ENCODE measurements around the gene SEMA3D.

The SEMA3D gene

DNA sequence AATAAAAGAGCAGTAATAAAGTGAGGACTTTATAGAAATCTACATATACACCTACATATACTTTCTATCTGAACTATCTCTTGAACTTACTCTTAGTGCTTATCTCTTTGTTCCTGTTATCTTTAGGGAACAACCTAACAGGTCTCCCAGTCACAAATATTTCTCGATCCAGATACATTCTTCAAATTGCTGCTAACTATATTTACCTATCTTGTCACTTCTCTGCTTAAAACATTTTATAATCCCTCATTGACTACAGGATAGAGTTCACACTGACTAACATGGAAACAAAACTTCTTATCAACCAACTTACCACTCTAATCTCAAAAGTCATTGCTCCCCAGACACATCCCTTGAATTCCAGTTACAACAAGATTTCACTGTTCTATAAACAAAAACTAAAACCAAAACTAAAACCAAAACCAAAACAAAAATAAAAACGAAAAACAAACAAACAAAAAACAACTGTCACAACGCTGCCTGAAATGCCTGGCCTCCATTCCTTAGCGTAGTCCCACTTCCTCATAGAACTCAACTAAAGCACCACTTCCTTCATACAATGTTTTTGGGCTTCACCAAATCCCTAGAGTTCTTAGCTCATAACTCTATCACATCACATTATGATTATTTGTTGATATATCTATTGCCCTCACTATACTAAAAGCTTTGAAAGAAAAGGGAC, 134.7 kb downstream of the SEMA3D start:
- in situ Hi-C loops (cut with MboI; ENCODE audit: low sequenced_read_pairs, unreplicated experiment), result no loop called here
- DNase-seq (ENCODE audit: low spot score), result no peak
- TF ChIP-seq, protein P1, sequence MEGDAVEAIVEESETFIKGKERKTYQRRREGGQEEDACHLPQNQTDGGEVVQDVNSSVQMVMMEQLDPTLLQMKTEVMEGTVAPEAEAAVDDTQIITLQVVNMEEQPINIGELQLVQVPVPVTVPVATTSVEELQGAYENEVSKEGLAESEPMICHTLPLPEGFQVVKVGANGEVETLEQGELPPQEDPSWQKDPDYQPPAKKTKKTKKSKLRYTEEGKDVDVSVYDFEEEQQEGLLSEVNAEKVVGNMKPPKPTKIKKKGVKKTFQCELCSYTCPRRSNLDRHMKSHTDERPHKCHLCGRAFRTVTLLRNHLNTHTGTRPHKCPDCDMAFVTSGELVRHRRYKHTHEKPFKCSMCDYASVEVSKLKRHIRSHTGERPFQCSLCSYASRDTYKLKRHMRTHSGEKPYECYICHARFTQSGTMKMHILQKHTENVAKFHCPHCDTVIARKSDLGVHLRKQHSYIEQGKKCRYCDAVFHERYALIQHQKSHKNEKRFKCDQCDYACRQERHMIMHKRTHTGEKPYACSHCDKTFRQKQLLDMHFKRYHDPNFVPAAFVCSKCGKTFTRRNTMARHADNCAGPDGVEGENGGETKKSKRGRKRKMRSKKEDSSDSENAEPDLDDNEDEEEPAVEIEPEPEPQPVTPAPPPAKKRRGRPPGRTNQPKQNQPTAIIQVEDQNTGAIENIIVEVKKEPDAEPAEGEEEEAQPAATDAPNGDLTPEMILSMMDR (IDR thresholded peaks at IDR 0.05; ENCODE audit: borderline replicate concordance, control extremely low read depth, extremely low read depth, insufficient read depth, missing control alignments), result no peak

DNA sequence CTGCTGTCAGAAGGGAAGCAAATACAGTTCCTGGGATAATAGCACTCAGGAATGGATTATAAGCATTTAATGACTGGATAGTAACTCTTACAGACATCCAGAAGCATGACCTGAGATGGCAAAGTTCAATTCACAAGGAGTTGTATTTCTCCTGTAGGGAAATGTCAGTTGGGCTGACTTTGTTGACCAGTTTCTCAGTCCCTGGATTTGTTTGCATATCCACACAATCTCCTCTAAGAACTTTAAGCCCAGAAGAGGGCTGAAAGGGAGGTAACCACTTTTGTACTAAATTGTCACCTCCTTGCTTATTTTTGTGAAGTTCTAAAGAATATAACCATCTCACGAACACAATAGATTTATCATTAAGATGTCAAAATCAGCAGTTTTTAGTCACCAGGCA, 140.3 kb downstream of the SEMA3D start:
- in situ Hi-C loops (cut with MboI; ENCODE audit: low sequenced_read_pairs, unreplicated experiment), result loop anchor here (25.0 kb wide), 2 partner anchors 516 to 691 kb away; no protein-coding TSS in a partner anchor
- DNase-seq (ENCODE audit: low spot score), result no peak
- TF ChIP-seq, protein P1 (IDR thresholded peaks at IDR 0.05; ENCODE audit: borderline replicate concordance, control extremely low read depth, extremely low read depth, insufficient read depth, missing control alignments), result no peak

GRCh38 chr7:85041605-85042216, 145.1 kb downstream of the SEMA3D start:
- no peak for DNase-seq (ENCODE audit: low spot score)
- in situ Hi-C loops (cut with MboI; ENCODE audit: low sequenced_read_pairs, unreplicated experiment), result loop anchor here (25.0 kb wide), 2 partner anchors 521 to 696 kb away; no protein-coding TSS in a partner anchor
- TF ChIP-seq, protein P1 (IDR thresholded peaks at IDR 0.05; ENCODE audit: borderline replicate concordance, control extremely low read depth, extremely low read depth, insufficient read depth, missing control alignments), result peak; percentile 61

DNA sequence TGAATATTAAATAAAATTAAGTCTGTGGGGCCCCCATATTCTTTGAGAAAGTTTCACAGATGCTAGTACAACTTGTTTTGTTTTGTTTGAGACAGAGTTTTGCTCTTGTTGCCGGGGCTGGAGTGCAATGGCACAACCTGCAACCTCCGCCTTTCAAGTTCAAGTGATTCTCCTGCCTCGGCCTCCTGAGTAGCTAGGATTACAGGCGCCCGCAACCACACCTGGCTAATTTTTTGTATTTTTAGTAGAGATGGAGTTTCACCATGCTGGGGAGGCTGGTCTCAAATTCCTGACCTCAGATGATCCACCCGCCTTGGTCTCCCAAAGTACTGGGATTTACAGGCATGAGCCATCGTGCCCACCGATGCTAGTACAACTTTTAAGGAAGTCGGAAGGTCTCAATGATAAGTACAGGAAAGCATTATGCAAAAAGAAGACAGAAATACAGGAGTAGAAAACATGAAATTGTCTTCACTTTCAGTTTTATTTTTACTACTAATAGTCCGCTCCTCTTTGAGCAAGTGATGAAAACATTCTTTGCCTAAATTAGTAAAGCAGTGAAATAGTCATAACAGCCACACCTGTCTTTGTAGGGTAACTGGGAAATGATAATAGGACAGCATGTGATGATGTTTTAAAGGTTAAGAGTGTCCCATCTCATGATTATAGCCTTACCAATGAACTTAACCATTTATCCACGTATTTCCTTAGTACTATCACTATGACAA, 147.5 kb downstream of the SEMA3D start:
- TF ChIP-seq, protein P1 (IDR thresholded peaks at IDR 0.05; ENCODE audit: borderline replicate concordance, control extremely low read depth, extremely low read depth, insufficient read depth, missing control alignments), result no peak
- in situ Hi-C loops (cut with MboI; ENCODE audit: low sequenced_read_pairs, unreplicated experiment), result loop anchor here (25.0 kb wide), 2 partner anchors 523 to 698 kb away; no protein-coding TSS in a partner anchor
- DNase-seq (ENCODE audit: low spot score), result no peak

DNA sequence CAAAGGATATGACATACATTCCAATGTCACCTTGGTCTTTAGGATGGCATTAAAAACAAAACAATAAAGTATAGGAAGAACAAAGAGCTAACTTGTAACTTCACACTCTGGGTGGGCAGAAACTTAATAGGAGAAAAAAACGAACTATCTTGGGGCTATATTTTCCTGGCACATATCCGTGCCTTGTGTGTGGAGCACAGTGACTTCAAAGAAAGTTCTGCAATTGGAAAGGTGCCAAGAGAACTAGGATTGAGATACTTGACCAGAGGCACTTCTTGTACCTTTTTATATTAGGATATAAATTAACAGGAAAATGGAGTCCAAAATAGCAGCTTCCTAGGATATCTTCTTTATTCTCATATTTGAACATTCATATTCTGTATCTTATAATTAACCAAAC, 148.4 kb downstream of the SEMA3D start:
- no peak for DNase-seq (ENCODE audit: low spot score)
- TF ChIP-seq, protein P1 (IDR thresholded peaks at IDR 0.05; ENCODE audit: borderline replicate concordance, control extremely low read depth, extremely low read depth, insufficient read depth, missing control alignments), result no peak
- in situ Hi-C loops (cut with MboI; ENCODE audit: low sequenced_read_pairs, unreplicated experiment), result loop anchor here (25.0 kb wide), 2 partner anchors 524 to 699 kb away; no protein-coding TSS in a partner anchor

- DNase-seq (ENCODE audit: low spot score), result no peak
- TF ChIP-seq, protein P1 (IDR thresholded peaks at IDR 0.05; ENCODE audit: borderline replicate concordance, control extremely low read depth, extremely low read depth, insufficient read depth, missing control alignments), result no peak
- in situ Hi-C loops (cut with MboI; ENCODE audit: low sequenced_read_pairs, unreplicated experiment), result loop anchor here (25.0 kb wide), 2 partner anchors 529 to 704 kb away; no protein-coding TSS in a partner anchor
Measured at GRCh38 chr7:85033263-85033662, 153.6 kb downstream of the SEMA3D start.

Data from GM13976 (cell line).